COLO829 (cell line): Measurements from ENCODE around the gene PDE4D.
"Not testable (repeated sequence)": the region's sequence is repeated elsewhere in the genome, so short reads cannot be mapped to it uniquely, and the experiment has no call there.

Experiments used
- DNase-seq: peaks from one replicate; pipeline ENCODE4 v3.0.0; 2012; ENCODE audit warnings: low spot score

PDE4D gene

GRCh38 chr5:59799668-59800346 lies 93.7 kb downstream of the PDE4D start:
- DNase-seq = no peak

DNA sequence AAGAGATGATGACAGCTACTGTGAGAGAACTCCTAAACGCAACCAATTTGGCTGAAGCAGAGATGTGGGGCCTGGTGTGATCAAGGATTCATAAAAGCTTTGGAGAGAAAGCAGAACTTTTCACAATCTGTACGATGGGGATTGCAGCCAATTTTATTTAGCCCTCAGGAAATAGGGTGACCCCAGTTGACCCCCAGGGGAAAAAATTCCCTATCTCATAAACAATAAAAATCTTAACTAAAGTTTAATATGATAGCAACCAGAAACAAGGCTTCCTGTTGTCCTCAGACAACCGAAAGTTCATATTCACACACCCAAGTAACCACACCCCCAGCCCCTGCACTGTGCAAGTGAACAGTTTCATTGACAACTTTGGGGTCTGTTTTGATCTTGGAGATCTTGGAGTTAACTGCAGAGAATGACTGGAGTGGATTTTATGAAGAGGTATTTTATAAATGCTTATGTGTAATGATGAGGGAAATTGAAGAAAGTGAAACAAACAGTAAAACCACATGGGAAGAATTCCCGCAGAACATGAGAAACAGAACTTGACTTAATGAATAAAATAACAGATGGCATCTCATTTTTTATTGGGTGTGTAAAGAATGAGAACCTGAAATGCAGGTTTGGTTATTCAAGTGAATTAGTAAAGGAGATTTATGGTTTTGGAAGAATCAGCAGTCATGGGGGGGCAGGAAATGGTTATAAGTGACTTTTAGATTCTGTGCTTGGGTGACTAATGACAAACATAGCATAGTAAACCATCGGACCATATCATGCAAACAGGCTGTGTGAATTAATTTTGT lies 94.5 kb downstream of the PDE4D start:
- no peak for DNase-seq

GRCh38 chr5:59795141-59795540 lies 98.4 kb downstream of the PDE4D start:
- DNase-seq = no peak

GRCh38 chr5:59792983-59793585 lies 100.4 kb downstream of the PDE4D start:
- no peak for DNase-seq

DNA sequence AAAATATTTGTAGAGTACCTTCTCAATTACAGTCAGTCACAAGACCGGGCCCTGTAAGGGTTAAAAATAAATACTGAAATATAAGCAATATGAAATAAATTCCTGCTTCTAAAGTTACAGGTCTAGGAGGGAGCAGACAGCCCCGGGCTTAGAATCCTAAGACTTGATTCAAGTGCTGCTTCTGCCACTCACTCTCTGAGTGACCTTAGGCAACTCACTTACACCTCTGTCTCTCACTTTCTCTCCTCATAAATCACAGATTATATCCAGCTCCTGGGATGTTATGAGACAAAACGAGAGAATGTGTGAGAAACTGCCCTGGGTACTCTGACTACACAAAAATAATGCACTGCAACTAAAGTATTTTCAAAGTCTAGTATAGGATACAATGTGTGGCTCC lies 101.9 kb downstream of the PDE4D start:
- no peak for DNase-seq

GRCh38 chr5:59790776-59791475 lies 102.6 kb downstream of the PDE4D start:
- DNase-seq = no peak

DNA sequence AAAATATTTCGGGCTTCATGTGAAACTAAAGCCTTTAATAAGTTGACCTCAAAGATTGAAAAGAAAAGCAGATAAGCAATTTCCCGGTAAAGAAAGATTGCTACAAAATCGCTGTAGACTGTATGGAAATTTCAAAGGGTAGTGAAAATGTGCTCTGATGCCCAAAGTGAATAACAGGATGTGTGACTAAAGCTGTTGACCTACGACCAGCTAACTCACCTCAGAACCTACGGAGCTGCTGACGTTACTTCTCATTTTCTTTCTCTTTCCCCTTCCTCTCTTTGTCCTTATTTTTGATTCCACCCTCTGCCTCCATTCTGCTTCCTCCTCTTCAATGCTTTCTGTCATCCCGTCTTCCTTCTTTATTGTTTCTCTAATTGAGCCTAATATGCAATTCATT lies 103.2 kb downstream of the PDE4D start:
- no peak for DNase-seq

DNA sequence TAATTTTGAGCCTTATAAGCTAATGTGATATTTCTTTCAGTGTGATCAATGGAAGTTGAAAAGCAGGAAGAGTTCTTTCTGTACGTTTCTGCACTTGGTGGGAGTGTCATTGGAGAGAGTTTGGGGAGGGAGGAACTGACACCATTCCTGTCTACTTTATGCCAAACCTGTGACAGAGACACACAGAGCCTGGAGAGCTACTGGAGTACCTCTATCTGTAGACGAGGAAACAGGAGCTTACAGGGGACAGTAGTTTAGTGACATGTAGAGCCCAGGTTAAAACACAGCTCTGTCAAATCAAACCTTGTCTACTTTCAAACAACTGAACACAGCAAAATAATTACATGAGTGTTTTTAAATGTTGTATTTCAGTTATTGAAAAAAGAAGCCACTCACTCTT lies 103.6 kb downstream of the PDE4D start:
- no peak for DNase-seq

GRCh38 chr5:59789197-59789596 lies 104.3 kb downstream of the PDE4D start:
- DNase-seq = no peak

DNA sequence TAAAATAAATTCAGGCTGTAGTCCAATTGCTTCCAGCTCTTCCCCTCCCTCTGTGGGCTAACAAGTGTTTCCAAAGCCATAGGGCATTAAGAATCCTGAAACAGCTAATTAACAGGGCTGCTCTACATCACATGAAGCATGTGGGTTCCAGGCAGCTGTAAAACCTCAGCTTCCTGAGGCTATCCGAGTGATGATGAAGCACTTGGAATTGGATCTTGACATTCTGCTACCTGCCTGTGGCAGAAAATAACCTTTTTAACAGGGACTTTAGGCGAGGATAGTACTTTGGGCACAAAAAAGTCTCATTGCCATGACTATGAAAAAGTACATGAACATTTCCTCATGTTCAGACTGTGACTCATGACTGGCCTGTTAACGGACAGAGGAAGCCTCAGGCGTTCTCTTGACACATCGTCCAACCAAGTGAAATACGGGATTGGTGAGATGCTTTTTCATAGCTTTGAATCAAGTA lies 107.2 kb downstream of the PDE4D start:
- peak; percentile 51 for DNase-seq

DNA sequence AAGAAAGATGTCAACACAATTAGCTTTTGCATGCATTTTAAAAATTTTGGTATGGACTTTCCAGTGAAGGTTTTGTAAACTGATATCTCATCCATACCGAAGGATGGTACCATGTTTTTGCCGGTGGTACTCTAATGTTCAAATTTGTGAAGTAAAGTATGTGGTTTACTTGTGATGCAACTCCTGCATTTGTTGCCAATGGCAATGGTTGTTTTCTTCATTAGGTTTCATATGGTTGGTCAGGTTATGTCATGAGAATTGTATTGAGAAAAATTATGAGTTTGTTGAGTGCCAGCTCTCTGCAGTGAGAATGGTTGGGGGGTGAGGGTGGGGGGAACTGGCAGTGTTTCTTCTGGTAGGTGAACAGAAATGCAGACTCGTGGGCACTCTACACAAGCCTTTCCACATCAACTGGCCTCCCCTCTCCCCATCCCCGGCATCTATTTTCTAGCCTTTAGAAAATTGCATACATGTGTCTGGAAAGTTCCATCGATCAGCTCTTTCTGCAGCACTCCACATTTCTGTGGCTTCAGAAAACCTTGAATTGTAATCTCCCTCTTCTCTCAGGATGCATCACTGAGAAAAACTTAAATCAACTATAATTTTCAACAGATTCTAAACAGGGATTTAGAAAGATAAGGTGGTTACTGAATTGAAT lies 107.7 kb downstream of the PDE4D start:
- DNase-seq = no peak

DNA sequence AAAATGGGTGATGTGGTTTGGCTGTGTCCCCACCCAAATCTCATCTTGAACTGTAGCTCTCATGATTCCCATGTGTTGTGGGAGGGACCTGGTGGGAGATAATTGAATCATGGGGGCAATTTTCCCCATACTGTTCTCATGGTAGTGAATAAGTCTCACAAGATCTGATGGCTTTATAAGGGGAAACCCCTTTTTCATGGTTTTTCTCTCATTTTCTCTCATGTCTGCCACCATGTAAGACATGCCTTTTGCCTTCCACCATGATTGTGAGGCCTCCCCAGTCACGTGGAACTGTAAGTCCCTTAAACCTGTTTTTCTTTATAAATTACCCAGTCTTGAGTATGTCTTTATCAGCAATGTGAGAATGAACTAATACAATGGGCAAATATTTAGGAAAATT lies 108.8 kb downstream of the PDE4D start:
- DNase-seq = not testable (repeated sequence)

DNA sequence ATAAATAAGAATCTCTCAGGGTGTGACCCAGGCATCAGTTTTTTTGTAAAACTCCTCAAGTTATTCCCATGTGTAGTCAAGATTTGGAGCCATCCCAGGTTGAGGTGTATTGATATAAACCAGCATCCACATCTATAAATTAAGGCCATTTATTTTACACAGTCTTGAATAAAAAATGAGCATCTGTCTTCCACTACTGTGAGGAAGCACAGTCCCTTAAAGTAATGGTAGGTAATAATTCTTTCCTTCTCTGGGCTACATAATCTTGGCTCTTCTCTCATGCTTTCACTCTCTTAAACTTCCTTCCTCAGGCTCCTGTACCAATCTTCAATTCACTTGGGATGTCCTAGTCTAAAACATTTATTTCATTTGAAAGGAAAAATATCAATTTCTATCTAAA lies 110.3 kb downstream of the PDE4D start:
- no peak for DNase-seq

DNA sequence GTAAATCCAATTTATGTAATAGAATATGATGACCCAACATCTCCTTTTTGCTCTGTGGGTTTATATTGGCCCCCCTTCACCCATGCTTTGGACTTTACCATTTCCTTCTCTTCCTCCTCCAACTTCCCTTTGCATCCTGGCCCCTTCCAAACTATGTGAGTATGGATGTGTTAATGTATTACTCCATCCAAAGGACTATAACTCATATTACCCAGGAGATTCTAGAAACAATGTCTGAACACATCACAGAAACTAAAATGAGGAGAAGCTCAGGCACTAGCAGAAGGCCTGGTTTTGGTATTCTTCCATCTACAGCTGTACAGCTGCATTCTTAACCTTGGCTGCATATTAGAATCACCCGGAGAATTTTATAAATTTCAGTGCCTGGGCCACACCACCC lies 110.7 kb downstream of the PDE4D start:
- no peak for DNase-seq

DNA sequence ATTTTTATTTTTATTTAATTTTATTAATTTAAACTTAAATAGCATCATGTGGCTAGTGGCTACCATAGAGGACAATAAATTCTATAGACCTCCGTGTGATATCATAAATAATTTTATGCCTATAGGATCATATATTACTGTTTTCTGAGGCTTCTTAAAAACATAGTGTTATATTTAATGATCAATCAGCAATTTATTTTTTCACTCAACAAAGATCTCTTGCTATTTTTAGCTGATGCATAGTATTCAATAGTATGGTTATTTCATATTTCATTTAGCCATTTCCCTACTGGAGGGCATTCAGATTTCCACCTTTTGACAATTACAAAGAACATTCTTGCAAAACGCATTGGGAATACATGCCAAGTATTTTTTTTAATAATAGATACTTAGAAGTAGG lies 114.1 kb downstream of the PDE4D start:
- DNase-seq = no peak

- DNase-seq = no peak
These were observed 116.5 kb downstream of the PDE4D start for GRCh38 chr5:59777028-59777427.

GRCh38 chr5:59773294-59773693 lies 120.2 kb downstream of the PDE4D start:
- no peak for DNase-seq

GRCh38 chr5:59772757-59773156 lies 120.8 kb downstream of the PDE4D start:
- DNase-seq = no peak

- no peak for DNase-seq
These were observed 121.3 kb downstream of the PDE4D start for GRCh38 chr5:59772206-59772605.

DNA sequence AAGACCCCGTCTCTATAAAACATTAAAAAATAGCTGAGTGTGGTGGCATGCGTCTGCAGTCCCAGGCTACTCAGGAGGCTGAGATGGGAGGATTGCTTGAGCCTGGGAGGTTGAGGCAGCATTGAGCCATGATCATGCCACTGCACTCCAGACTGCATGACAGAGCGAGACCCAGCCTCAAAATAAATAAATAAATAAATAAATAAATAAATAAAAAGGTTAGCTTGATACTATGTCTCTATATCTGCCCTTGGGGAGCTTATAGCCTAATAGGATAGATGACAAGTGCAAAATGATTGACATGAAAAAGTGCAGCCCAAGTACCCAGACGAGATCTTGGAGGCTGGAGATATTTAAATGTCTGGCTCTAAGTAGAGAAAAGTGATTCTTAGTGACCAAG lies 122.6 kb downstream of the PDE4D start:
- no peak for DNase-seq

- DNase-seq = no peak
These were observed 123.7 kb downstream of the PDE4D start for GRCh38 chr5:59769832-59770231.

GRCh38 chr5:59769041-59769360 lies 124.5 kb downstream of the PDE4D start:
- no peak for DNase-seq
